ENCODE data around the gene ZFYVE26. TPM values are rescaled to one million over a fixed set of nuclear protein-coding genes. Genes with fewer than 3 reads are reported as not detected.

Gene ZFYVE26
- total RNA-seq, 1 experiment from 2014 or later: 13.2 TPM

- ChIA-PET POLR2A (no interaction called here), RAD21 (ENCODE audit: low non-redundant PET in 1 of 2, low total read pairs in 2 of 2, uncharacterized antibody in 2 of 2, unreplicated experiment in 2 of 2) (no interaction called here), CTCF (no interaction called here)
- intact Hi-C loops (cut with micrococcal nuclease): no loop called here
- Histone ChIP-seq H3K4me1 (ENCODE audit: control insufficient read depth in 1 of 2, insufficient read depth in 2 of 2, low read length in 2 of 2) (no peaks in the 10 kb centered on the region), H3K27ac (ENCODE audit: low read depth, low read length) (no peak overlapping the region), H3K27me3 (ENCODE audit: insufficient read depth, low read length) (no peaks in the 10 kb centered on the region), H3K36me3 (ENCODE audit: control insufficient read depth in 1 of 2, insufficient read depth in 2 of 2, low read length in 2 of 2) (no peaks in the 10 kb centered on the region), H3K9me2 (ENCODE audit: insufficient read depth) (no peaks in the 10 kb centered on the region), H3K4me3 (replicated peaks in 1 of 2; ENCODE audit: low read depth in 1 of 2, low read length in 2 of 2) (no peak overlapping the region), H4K20me1 (ENCODE audit: insufficient read depth) (no peaks in the 10 kb centered on the region), H2AFZ (ENCODE audit: low read depth, low read length, poor library complexity, severe bottlenecking) (no peak overlapping the region), H3K9me3 (ENCODE audit: control insufficient read depth in 1 of 2, insufficient read depth in 1 of 2, low read depth in 1 of 2, low read length in 2 of 2) (no peaks in the 10 kb centered on the region), H3K9ac (ENCODE audit: low read length) (no peak overlapping the region), H3K79me2 (ENCODE audit: insufficient read depth, low read length) (no peaks in the 10 kb centered on the region), H3K4me2 (ENCODE audit: low read length) (no peak overlapping the region)
- DNase-seq (ENCODE audit: low read depth, low spot score) (no peak), ATAC-seq (no peak)
- BruUV-seq (replicated peaks): no TSS peak
- TF ChIP-seq JUND (IDR thresholded peaks at IDR 0.05) (no peak), SP1 (IDR thresholded peaks at IDR 0.05; ENCODE audit: low read depth) (no peak), SIN3A (IDR thresholded peaks at IDR 0.05; ENCODE audit: low read depth) (no peak), ELF1 (IDR thresholded peaks at IDR 0.05; ENCODE audit: borderline replicate concordance, low read depth) (no peak), EZH2 (IDR thresholded peaks at IDR 0.05) (no peak), RAD21 (IDR thresholded peaks at IDR 0.05; ENCODE audit: low read depth) (no peak), ZFX (IDR thresholded peaks at IDR 0.05) (no peak), CBX3 (IDR thresholded peaks at IDR 0.05; ENCODE audit: low read depth) (no peak), YY1 (IDR thresholded peaks at IDR 0.05; ENCODE audit: extremely low read depth, insufficient replicate concordance, low read depth, low read length) (no peak), POLR2A (IDR thresholded peaks at IDR 0.05; ENCODE audit: borderline replicate concordance, extremely low read depth, insufficient read depth, insufficient read length) (no peak), FOSL1 (IDR thresholded peaks at IDR 0.05; ENCODE audit: low read depth) (no peak)
- TF ChIP-seq, protein P1, sequence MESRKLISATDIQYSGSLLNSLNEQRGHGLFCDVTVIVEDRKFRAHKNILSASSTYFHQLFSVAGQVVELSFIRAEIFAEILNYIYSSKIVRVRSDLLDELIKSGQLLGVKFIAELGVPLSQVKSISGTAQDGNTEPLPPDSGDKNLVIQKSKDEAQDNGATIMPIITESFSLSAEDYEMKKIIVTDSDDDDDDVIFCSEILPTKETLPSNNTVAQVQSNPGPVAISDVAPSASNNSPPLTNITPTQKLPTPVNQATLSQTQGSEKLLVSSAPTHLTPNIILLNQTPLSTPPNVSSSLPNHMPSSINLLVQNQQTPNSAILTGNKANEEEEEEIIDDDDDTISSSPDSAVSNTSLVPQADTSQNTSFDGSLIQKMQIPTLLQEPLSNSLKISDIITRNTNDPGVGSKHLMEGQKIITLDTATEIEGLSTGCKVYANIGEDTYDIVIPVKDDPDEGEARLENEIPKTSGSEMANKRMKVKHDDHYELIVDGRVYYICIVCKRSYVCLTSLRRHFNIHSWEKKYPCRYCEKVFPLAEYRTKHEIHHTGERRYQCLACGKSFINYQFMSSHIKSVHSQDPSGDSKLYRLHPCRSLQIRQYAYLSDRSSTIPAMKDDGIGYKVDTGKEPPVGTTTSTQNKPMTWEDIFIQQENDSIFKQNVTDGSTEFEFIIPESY (IDR thresholded peaks at IDR 0.05; ENCODE audit: extremely low read depth, insufficient replicate concordance, low read length): no peak
- TF ChIP-seq, protein P2, sequence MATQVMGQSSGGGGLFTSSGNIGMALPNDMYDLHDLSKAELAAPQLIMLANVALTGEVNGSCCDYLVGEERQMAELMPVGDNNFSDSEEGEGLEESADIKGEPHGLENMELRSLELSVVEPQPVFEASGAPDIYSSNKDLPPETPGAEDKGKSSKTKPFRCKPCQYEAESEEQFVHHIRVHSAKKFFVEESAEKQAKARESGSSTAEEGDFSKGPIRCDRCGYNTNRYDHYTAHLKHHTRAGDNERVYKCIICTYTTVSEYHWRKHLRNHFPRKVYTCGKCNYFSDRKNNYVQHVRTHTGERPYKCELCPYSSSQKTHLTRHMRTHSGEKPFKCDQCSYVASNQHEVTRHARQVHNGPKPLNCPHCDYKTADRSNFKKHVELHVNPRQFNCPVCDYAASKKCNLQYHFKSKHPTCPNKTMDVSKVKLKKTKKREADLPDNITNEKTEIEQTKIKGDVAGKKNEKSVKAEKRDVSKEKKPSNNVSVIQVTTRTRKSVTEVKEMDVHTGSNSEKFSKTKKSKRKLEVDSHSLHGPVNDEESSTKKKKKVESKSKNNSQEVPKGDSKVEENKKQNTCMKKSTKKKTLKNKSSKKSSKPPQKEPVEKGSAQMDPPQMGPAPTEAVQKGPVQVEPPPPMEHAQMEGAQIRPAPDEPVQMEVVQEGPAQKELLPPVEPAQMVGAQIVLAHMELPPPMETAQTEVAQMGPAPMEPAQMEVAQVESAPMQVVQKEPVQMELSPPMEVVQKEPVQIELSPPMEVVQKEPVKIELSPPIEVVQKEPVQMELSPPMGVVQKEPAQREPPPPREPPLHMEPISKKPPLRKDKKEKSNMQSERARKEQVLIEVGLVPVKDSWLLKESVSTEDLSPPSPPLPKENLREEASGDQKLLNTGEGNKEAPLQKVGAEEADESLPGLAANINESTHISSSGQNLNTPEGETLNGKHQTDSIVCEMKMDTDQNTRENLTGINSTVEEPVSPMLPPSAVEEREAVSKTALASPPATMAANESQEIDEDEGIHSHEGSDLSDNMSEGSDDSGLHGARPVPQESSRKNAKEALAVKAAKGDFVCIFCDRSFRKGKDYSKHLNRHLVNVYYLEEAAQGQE (IDR thresholded peaks at IDR 0.05; ENCODE audit: low read depth): no peak
- TF ChIP-seq, protein P3, sequence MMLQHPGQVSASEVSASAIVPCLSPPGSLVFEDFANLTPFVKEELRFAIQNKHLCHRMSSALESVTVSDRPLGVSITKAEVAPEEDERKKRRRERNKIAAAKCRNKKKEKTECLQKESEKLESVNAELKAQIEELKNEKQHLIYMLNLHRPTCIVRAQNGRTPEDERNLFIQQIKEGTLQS (IDR thresholded peaks at IDR 0.05): no peak
Observed at GRCh38 chr14:67729072-67729885, 87.1 kb downstream of the ZFYVE26 start.
